CD4-positive, alpha-beta T cell treated with Interleukin-6 for 4 hours (primary cell): Measurements from ENCODE around the gene IGF2R.
"Not testable (repeated sequence)": the region's sequence is repeated elsewhere in the genome, so short reads cannot be mapped to it uniquely, and the experiment has no call there.

Source experiments
- DNase-seq: peaks from one replicate; pipeline ENCODE4 v3.0.0-alpha.2; 2020; ENCODE audit warnings: mixed read lengths

Gene IGF2R

DNA sequence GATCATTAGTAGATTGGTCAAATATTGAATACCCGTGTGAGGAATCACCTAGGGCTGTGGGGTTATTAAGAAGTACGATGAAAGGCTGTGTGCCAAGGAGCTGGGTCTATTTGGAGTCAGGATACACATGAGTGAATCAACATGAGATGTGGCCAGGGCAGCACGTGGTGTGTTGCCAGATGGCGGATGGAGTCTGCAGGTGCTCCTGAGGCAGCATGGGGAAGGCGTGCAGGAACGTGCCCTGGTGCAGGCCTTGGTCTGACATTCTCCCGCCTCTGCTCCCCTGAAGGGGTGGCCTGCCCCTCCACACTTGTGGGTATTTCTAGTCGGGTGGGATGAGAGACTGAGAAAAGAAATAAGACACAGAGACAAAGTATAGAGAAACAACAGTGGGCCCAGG lies 113.7 kb downstream of the IGF2R start:
- no peak for DNase-seq

DNA sequence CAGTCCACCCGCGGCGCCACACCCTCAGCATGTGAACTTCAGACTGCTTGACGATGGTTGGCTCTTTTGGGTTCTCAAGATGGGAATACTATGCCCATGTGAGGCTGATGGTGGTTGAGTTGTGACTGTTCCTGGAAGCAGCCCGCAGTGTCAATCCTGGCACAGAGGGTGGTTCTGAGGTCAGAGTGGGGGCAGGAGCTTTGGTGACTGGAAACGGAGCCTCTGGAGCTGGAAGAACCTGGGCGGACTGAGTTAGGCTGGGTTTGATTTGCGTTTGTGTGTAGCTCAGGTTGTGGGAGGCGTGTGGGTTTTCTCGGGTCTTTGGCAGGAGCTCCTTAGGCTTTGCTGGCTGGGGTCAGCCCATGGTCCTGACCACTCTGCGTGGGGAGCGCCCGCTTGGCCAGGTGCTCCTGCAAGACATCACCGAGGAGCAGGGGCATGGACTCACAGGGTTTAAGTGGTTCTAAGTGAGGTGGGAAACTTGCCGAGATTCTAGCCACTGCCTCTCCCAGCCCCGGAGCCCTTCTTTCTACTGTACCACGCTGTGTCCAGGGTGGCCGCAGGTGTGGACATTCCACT lies 115.4 kb downstream of the IGF2R start:
- DNase-seq = no peak

DNA sequence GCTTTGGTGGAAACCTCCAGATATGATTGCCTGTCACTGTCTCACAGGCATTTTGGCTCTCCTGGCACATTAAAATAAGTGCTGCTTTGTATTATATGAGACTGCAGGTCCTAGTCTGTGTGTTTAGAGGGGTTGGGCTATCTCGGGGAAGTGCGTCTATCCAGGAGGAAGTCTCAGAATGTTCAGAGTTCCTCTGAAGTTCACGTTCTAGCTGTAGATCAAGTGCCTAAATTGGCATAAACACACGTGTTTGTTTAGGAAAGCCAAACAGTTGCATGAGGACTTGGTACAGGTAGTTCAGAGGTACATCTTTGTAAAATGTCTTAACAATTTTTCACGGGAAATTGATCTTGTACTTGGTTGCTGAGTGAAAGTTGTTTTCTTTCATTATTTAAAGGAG lies 116.3 kb downstream of the IGF2R start:
- no peak for DNase-seq

DNA sequence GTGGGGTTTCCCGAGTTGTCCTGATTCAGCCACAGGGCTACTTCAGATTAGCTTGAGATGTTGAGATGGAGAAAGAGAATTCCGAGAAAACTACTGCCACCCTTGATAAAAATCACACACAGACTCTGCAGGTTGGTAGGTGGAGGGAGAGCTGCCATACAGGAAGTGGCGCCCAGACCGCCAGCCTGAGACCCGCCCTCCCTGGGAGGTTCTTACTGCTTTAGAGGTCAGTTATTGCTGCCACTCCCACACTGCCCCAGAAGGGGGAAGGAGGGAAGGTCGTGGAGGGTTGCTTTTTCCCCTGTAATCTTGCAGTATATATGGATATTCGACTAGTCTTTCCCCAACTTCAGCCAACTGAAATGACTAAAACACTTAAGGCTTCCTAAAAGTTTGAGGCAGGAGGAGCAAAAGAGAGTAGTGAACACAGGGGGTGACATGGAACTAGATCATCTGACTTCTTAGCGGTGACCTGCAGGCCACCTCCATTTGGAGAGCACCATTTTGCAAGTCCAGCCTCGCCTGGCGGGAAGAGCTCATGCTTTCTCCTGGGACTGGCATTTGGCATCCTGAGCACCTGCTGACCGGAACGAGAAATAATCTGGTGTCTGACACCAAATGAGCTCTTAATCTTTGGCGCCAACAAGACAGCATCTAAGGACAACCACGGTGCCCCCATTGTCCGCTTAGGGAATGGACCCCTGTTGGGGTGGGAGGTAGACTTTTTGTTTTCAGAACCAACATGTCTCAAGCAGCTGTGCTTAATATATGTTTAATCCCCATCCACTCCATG lies 117.0 kb downstream of the IGF2R start:
- no peak for DNase-seq

DNA sequence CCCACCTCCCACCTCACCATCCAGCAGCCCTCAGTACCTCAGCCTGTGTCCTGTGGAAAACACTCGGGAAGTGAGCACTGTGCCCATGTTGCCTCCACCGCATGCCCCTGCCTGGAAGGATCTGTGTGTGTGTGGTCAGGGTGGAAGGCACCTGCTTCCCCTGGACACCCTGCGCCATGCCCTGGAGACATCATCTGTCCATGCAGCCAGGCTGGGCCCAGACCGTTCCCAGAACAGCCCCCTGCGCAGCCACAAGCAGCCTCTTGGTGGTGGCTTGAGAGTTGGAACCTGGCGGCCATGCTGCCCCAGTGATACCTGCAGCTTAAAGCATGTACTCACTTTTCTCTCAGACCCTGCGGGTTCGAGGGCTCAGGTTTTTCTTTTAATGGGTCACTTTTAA lies 117.9 kb downstream of the IGF2R start:
- DNase-seq = no peak

DNA sequence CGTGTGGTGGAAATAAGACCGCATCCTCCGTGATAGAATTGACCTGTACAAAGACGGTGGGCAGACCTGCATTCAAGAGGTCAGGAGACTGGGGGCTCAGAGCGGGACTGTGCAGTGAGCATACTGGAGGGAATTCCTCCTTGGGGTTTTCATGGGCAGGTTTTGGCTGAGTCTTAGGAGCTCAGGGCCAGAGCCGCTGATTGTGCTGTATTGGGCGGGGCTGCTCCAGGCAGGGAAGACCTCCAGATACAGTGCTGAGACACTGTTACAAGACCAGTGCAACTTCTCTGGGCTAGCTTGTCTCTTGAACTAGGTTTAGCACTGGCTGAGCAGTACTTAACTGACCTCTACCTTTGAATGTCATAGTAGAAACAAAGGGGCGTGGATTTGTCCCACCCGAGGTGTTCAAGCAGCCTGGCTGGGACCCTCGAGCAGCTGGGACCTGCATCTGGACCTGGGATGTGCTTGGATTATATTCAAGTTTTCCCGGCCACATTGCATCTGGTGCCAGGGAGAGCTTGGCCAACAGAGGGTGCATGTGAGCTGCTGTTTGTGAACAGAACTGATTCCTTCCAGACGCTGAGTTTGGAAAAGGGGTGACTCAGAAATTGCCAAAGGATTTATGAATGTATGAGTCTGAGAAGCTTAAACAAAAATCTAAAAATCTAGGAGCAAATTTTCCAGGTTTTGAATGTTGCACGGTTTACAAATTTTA lies 119.3 kb downstream of the IGF2R start:
- DNase-seq = no peak

DNA sequence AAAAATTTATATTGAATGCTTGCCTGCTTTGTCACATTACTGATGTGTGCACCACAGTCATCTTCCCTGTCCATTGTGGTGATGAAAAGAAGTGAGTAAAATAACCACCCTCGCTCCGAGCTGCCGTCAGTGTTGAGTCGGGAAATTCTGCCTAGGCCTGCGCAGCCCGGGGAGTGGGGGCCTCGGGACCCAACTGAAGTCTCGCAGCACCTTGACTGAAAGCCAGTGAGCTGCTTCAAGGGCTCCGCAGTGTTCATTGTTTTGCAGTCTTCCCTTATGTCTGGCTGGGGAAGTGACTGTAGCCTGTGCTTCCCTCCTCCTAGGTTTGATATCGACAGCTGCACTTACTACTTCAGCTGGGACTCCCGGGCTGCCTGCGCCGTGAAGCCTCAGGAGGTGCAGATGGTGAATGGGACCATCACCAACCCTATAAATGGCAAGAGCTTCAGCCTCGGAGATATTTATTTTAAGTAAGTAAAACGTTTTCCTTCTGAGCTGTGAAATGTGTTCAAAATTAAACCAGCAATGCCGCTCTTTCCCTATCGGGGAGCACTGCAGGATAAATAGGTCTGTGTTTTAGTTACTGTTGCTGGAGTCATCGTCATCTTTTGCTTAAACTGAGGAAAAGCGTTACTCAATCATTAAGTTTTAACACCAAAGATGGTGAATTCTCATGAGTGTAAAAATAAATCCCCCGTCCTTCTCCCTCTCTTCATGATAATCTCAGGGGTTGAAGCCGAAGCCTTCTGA lies 120.1 kb downstream of the IGF2R start:
- no peak for DNase-seq

DNA sequence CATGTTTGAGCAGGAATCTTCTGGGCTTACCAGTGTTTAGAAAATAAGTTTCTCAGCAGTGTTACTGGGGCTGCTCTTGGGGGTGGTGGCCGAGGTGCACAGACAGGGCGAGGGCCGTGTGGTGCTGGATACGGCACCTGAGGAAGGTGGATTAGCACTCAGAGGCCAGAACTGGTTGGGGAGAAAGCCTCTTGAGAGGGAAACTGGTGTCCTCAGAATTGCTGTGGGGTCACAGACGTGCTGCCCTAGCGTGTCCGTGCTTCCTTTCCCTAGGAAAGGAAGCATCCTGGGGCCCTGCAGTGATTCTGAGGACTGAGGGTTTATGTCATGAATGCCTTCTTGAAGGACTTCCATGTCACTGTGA lies 120.6 kb downstream of the IGF2R start:
- no peak for DNase-seq

DNA sequence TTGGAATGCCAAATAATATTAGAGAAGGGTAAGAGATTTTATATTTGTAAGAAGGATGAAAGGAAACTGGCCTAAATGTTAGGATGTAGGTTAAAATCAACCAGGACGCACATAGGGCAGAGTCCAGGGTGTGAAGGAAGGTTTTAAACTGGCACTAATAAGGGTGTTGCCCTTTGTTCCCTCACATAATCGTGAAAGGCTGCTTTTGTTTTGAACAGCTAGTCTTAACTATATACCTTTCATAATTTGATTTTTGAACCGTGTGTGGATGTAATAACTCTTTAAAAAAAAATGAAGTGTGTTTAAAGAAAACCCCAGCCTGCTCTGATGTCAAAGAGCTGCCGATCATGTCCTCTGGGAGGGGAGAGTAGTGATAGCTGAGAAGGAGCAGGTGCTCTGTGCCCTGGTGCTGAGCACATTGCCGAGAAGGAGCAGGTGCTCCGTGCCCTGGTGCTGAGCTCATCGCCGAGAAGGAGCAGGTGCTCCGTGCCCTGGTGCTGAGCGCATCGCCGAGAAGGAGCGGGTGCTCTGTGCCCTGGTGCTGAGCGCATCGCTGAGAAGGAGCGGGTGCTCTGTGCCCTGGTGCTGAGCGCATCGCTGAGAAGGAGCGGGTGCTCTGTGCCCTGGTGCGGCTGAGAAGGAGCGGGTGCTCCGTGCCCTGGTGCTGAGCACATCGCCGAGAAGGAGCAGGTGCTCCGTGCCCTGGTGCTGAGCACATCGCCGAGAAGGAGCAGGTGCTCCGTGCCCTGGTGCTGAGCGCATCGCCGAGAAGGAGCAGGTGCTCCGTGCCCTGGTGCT lies 121.8 kb downstream of the IGF2R start:
- not testable (repeated sequence) for DNase-seq

DNA sequence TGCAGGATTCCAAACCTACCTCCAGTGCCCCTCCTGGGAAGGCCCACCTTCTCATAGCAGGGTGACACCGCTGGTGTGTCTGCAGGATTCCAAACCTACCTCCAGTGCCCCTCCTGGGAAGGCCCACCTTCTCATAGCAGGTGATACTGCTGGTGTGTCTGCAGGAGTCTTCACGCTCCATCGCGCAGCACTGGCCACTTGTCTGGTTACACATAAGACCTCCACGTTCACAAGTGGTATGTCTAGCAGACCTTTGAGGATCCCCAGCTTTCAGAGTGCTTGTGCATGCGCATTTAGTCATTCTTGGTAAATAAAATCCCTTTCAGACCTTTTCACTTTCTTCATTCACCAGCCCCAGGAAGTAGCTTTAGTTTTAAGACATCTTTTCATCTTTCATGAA lies 123.3 kb downstream of the IGF2R start:
- DNase-seq = not testable (repeated sequence)

DNA sequence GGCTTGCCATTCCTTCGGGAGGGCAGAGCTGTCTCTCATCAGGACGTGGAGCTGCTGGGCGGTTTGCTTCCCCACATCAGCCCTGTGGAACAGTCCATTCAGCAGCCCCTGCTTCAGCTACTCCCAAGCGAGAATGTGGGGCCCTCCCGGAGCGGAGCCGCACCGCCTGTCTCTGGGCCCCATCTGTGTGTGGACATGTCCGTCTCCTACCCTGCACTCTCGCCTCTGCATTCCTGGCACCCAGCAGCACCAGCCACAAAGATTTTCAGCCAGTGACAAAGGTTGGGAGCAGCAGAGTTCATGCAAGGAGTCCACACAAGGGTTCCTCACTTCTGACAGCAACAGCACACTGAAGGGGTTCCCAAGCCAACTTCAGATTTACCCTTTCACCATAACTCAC lies 123.7 kb downstream of the IGF2R start:
- no peak for DNase-seq

DNA sequence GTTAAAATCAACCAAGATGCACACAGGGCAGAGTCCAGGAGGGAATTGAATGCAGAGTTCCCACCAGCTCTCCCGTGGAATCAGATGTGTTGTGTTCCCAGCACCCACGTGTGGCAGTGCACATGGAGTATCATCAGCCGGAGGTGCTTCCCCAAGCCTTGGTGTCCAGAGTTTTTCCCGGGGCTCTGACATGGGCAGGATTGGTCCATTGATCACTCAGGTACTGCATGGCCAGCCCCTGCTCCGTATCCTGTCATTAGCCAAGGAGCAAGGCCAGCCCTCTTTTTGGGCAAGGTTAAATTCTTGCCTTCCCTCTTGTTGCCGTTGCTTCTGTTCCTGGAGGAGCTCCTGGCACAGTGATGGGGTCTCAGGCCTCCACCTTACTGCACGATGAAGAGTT lies 124.2 kb downstream of the IGF2R start:
- DNase-seq = no peak

DNA sequence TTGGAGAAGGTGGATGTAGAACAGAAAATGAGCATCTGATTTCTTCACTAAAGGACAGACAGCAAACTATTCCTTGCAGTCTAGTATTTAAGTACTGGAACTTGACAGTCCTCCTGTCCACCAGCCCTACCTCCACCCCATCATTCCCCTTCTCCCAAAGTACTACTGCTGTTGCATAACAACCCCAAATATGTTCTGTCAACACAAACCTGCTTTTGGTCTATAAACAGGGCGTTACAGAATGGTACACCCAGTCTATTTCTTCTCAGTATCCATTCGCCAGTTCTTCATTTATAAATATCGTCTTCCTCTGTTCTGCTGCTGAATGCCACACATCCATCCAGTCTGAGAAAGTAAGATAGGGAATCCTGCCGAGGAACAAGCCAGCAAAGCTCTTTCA lies 125.1 kb downstream of the IGF2R start:
- DNase-seq = no peak

DNA sequence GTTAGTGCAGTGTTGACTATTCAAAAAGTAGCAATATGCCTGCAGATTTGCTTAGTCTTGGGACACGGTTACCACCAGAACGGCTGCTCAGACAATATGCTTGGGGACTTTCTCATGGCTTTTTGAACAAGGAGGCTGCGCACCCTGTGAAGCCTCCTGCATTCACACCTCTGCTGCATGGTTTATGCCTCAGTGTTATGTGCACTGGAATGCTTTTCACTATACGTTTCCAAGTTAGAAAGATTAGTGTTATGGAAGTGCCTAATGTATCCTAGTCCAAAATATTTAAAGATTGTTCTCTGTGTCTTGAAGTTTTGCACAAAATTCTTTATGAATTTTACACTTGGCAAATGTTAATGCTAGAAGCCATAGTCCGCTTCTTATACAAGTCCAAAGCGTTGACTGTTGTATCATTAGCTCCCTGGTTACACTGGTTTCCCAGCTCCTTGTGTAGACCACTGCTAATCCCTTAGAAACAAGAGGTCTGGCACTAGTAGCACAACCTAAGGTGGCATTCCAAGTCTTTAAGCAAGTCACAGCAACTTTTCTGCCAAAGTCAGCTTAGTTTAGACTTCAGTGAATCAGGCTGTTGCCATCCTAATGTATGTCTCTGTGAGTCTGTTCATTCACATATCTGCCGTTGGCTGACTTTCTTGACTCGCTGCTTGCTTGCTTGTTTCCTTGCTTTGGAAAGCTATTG lies 126.4 kb downstream of the IGF2R start:
- no peak for DNase-seq

DNA sequence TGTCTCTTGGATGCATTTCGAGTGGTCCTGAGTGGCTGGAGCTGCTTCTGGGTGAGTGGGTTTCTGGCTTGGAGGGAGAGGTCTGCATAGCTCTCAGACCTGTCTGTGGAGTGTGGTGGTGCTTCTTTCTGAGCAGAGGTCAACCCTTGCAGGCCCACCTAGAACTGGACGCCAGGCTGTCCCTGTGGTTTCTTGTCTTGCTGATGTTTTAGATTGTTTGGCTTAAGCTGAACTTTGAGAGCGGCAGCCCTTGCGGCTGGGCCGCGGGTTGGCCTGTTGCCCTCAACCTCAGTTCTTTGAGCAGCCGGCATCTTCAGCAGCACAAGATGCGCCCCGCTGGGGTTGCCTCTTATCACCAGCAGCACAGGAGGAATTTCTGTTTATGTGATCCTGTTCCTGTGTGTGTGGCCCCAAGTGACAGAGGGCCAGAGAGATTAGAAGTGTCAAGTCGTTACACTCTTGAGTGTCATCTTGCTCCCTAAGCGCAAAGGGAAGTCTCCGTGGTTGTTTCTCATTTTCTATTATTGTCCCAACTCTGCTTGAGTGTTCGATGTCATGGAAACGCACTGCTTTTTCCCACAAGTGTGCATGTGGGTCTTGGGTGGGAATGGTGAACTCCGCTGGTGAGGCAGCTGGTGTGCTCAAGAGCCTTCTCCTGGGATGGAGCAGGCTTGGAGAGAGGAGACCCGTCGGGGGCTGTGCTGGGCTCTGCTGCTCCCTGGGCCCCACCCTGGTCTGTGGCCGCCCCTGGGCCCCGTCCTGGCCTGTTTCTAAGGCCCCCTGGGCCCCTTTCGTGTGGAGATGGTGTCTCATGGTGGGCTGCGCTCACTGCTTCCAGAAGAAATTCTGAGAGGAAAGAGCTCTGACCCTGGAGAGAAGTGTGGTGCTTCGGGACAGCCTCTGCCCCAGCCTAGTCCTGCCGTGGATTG lies 132.7 kb downstream of the IGF2R start:
- DNase-seq = no peak

DNA sequence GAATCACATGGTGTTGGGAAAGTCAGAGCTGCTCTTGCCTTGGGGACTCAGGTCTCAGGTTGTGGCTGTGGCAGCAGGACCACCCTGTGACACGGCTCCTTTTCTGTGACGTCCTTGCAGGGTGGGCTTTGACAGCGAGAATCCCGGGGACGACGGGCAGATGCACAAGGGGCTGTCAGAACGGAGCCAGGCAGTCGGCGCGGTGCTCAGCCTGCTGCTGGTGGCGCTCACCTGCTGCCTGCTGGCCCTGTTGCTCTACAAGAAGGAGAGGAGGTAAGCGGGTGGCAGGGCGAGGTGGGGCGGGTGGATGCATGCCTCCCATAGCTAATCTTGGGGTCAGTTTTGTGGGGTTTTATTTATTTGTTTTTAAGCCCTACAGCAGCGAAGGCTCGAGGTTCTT lies 133.5 kb downstream of the IGF2R start:
- DNase-seq = no peak

DNA sequence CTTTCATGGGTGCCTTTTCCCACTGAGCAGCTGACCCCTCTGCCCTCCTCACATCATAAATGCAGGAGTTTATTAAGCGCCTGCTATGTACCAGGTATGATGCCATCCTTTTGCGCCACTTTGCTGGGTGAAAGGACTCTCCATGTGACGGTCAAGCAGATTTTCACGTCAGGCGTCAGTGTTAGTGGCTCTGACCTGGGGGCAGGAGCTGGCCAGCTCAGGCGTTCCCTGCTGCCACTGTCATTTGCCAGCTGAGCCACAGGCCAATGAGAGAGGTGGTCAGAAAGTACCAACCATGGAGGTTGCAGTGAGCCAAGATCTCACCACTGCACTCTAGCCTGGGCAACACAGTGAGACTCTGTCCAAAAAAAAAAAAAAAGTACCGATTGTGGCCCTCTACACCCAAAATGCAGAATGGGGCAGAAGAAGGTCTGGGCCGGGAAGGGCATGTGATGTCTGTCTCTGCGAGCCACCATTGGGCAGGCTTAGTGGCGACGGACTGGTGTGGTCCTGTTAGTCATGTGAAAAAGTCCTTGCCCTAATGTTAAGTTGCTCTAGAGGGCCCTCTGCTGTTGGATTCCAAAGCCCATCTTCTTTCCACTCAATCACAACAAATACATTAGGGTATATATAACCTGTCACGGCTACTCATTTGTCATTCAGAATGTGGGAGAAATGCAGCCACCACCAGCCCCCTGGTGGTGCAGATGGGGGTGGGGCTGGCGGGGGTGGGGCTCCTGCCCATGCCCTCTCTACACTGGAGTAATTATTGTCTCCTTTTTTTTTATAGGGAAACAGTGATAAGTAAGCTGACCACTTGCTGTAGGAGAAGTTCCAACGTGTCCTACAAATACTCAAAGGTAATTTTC lies 134.3 kb downstream of the IGF2R start:
- peak; percentile 14 for DNase-seq

DNA sequence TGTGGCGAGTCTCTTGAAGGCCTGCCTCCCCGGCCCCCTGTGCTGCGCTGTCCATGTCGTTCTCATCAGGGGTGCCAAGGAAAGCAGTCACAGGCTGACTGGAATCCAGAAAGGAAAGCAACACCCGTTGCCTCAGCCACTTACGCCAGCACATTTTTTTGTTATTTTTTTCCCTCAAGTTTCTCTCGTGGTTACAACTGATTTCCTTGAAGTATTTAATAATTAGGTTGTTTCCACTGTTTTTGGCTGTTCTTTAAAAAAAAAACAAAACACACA lies 134.9 kb downstream of the IGF2R start:
- DNase-seq = no peak

DNA sequence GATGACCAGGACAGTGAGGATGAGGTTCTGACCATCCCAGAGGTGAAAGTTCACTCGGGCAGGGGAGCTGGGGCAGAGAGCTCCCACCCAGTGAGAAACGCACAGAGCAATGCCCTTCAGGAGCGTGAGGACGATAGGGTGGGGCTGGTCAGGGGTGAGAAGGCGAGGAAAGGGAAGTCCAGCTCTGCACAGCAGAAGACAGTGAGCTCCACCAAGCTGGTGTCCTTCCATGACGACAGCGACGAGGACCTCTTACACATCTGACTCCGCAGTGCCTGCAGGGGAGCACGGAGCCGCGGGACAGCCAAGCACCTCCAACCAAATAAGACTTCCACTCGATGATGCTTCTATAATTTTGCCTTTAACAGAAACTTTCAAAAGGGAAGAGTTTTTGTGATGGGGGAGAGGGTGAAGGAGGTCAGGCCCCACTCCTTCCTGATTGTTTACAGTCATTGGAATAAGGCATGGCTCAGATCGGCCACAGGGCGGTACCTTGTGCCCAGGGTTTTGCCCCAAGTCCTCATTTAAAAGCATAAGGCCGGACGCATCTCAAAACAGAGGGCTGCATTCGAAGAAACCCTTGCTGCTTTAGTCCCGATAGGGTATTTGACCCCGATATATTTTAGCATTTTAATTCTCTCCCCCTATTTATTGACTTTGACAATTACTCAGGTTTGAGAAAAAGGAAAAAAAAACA lies 136.1 kb downstream of the IGF2R start:
- DNase-seq = no peak
